Natural killer cell (primary cell): Measurements from ENCODE around the gene TICAM2. TPM values are rescaled to one million over a fixed set of nuclear protein-coding genes. Genes with fewer than 3 reads are reported as not detected.
A peak's percentile ranks its signal among the peaks of the same experiment; 100 is the strongest.

Experiments
- ATAC-seq, 3 donors: fragments of 150-1000 bp in 2 of 3; fragments of 200-7000 bp in 1 of 3; cut with Tn5 transposase; 1 replicate in 1 of 3; 2 replicates in 2 of 3; pipeline ENCODE4 v1.10.0; 2021; ENCODE audit warnings: mild to moderate bottlenecking in 2 of 3, moderate library complexity in 2 of 3
- DNase-seq, 2 donors: peaks; one replicate each; pipeline versions ENCODE4 v3.0.0 to v3.0.0-alpha.2; 2013 to 2021; ENCODE audit warnings: mixed read lengths in 1 of 2
- H3K27ac ChIP-seq: one replicate; pipeline ENCODE4 v1.5.1; 2013; ENCODE audit warnings: mild to moderate bottlenecking, low read length
- H3K27me3 ChIP-seq: one replicate; pipeline ENCODE4 v1.6.1; 2013; ENCODE audit warnings: low read length; ENCODE audit not compliant: control insufficient read depth, insufficient read depth
- H3K36me3 ChIP-seq: one replicate; pipeline ENCODE4 v1.6.1; 2013; ENCODE audit warnings: low read length; ENCODE audit not compliant: control insufficient read depth, insufficient read depth
- H3K4me1 ChIP-seq: one replicate; pipeline ENCODE4 v1.6.1; 2013; ENCODE audit warnings: low read length; ENCODE audit not compliant: control insufficient read depth, insufficient read depth
- H3K4me3 ChIP-seq: one replicate; pipeline ENCODE4 v1.5.1; 2013; ENCODE audit warnings: low read length
- H3K9me3 ChIP-seq: one replicate; pipeline ENCODE4 v1.6.1; 2013; ENCODE audit warnings: low read length; ENCODE audit not compliant: control insufficient read depth, insufficient read depth
- H3K27ac Mint-ChIP-seq, 2 donors: one replicate each; pipeline ENCODE4 v1.8.0; 2022; ENCODE audit warnings: mild to moderate bottlenecking in 2 of 2, mixed read lengths in 2 of 2, moderate library complexity in 1 of 2
- H3K27me3 Mint-ChIP-seq, 2 donors: one replicate each; pipeline ENCODE4 v1.8.0; 2022; ENCODE audit warnings: low read depth in 2 of 2, mixed read lengths in 2 of 2
- H3K36me3 Mint-ChIP-seq: one replicate; pipeline ENCODE4 v1.8.0; 2022; ENCODE audit warnings: mixed read lengths
- H3K4me1 Mint-ChIP-seq, 2 donors: one replicate each; pipeline ENCODE4 v1.8.0; 2022; ENCODE audit warnings: mixed read lengths in 2 of 2
- H3K4me3 Mint-ChIP-seq: one replicate; pipeline ENCODE4 v1.8.0; 2022; ENCODE audit warnings: mild to moderate bottlenecking, moderate library complexity, mixed read lengths
- H3K9me3 Mint-ChIP-seq, 2 donors: one replicate each; pipeline ENCODE4 v1.8.0; 2022; ENCODE audit warnings: mixed read lengths in 2 of 2
- CTCF ChIP-seq: fragments of 200-600 bp; IDR thresholded peaks from one replicate; pipeline ENCODE4 v1.8.0; 2022; ENCODE audit warnings: antibody characterized with exemption
- WGBS: methylation state at CpG from one replicate; pipeline ENCODE4 v1.1.7; 2013; ENCODE audit warnings: missing lambda C conversion rate; ENCODE audit not compliant: insufficient coverage; 5-methylcytosine and 5-hydroxymethylcytosine counted together
- intact Hi-C: fragments of 100-400 bp; cut with micrococcal nuclease; formaldehyde crosslinking; loops from one replicate; pipeline ENCODE4 v1.14.2; 2022
- total RNA-seq, 4 donors: library from RNA; stranded (reverse); fragments of 120-200 nt in 1 of 4; gene quantifications; one replicate each; pipeline versions ENCODE4 v1.2.3 to v1.2.4, GENCODE V29; 2013 to 2022

Gene TICAM2
- total RNA-seq, 3 donors from 2014 or later (not counting 1 experiment from before 2014, with no cell fraction given) = 0.61 to 1.4 (median 1.3) TPM

GRCh38 chr5:115541611-115542010 is 60.7 kb downstream of the TICAM2 start:
- WGBS = no CpG with 5 or more reads among the region's 2 CpGs
- no peak for DNase-seq
- peaks cover 5% of the 10 kb centered on the region for H3K9me3 ChIP-seq
- no peaks in the 10 kb centered on the region for H3K27me3 ChIP-seq
- H3K9me3 Mint-ChIP-seq = no peaks in the 10 kb centered on the region
- peaks cover 25% of the 10 kb centered on the region for H3K36me3 ChIP-seq
- peaks cover 75 to 82% of the 10 kb centered on the region in 2 donors for H3K4me1 Mint-ChIP-seq
- intact Hi-C loops = no loop called here
- H3K4me3 Mint-ChIP-seq = peak overlapping the region; percentile 98
- peaks cover 13% of the 10 kb centered on the region for H3K4me1 ChIP-seq
- no peak overlapping the region for H3K27ac ChIP-seq
- no peaks in the 10 kb centered on the region for H3K27me3 Mint-ChIP-seq
- ATAC-seq = no peak
- H3K36me3 Mint-ChIP-seq = no peaks in the 10 kb centered on the region
- peak overlapping the region; percentile 93 to 98 for H3K27ac Mint-ChIP-seq
- TF ChIP-seq CTCF = no peak
- H3K4me3 ChIP-seq = no peak overlapping the region

GRCh38 chr5:115535479-115536035 is 66.7 kb downstream of the TICAM2 start:
- intact Hi-C loops = no loop called here
- no peaks in the 10 kb centered on the region for H3K27me3 ChIP-seq
- ATAC-seq (no peak), DNase-seq (no peak)
- Mint-ChIP-seq H3K4me1 (peaks cover 74 to 78% of the 10 kb centered on the region in 2 donors), H3K36me3 (peaks cover 15% of the 10 kb centered on the region), H3K9me3 (no peaks in the 10 kb centered on the region), H3K4me3 (no peak overlapping the region), H3K27ac (no peak overlapping the region), H3K27me3 (no peaks in the 10 kb centered on the region)
- peaks cover 32% of the 10 kb centered on the region for H3K36me3 ChIP-seq
- no peaks in the 10 kb centered on the region for H3K9me3 ChIP-seq
- 100% methylated on average over 2 of the region's 3 CpGs for WGBS
- no peak overlapping the region for H3K4me3 ChIP-seq
- no peak overlapping the region for H3K27ac ChIP-seq
- TF ChIP-seq CTCF = no peak
- no peaks in the 10 kb centered on the region for H3K4me1 ChIP-seq

- Mint-ChIP-seq H3K9me3 (no peaks in the 10 kb centered on the region), H3K27ac (no peak overlapping the region), H3K4me1 (peaks cover 55 to 65% of the 10 kb centered on the region in 2 donors), H3K4me3 (no peak overlapping the region), H3K36me3 (peaks cover 15% of the 10 kb centered on the region), H3K27me3 (no peaks in the 10 kb centered on the region)
- WGBS = 100% methylated on average over 1 of the region's 2 CpGs
- ATAC-seq (no peak), DNase-seq (no peak)
- Histone ChIP-seq H3K27me3 (no peaks in the 10 kb centered on the region), H3K9me3 (no peaks in the 10 kb centered on the region), H3K4me1 (no peaks in the 10 kb centered on the region), H3K27ac (no peak overlapping the region), H3K36me3 (peaks cover 21% of the 10 kb centered on the region), H3K4me3 (no peak overlapping the region)
- intact Hi-C loops = no loop called here
- no peak for TF ChIP-seq CTCF
Measured at GRCh38 chr5:115532517-115532916, 69.8 kb downstream of the TICAM2 start.

- ATAC-seq (no peak), DNase-seq (no peak)
- Histone ChIP-seq H3K27ac (no peak overlapping the region), H3K27me3 (no peaks in the 10 kb centered on the region), H3K4me1 (no peaks in the 10 kb centered on the region), H3K36me3 (peaks cover 18% of the 10 kb centered on the region), H3K4me3 (no peak overlapping the region), H3K9me3 (no peaks in the 10 kb centered on the region)
- no peaks in the 10 kb centered on the region for H3K27me3 Mint-ChIP-seq
- WGBS = 100% methylated on average over 1 of the region's 1 CpG
- peak overlapping the region in 1 of 2 donors; percentile 5 for H3K27ac Mint-ChIP-seq
- TF ChIP-seq CTCF = no peak
- intact Hi-C loops = no loop called here
- H3K4me1 Mint-ChIP-seq = peaks cover 49 to 60% of the 10 kb centered on the region in 2 donors
- H3K36me3 Mint-ChIP-seq = peaks cover 15% of the 10 kb centered on the region
- no peaks in the 10 kb centered on the region for H3K9me3 Mint-ChIP-seq
- H3K4me3 Mint-ChIP-seq = no peak overlapping the region
Measured at GRCh38 chr5:115531787-115532367, 70.4 kb downstream of the TICAM2 start.
